ENCODE measurements around the gene HDLBP.

GRCh38 chr2:241199897-241200821 lies 115.3 kb downstream of the HDLBP start:
- TF ChIP-seq CTCF (conservative IDR thresholded peaks at IDR 0.05; ENCODE audit: low read depth, low read length) (no peak), EZH2 (IDR thresholded peaks at IDR 0.05; ENCODE audit: borderline replicate concordance, low read depth, low read length, poor library complexity, severe bottlenecking) (no peak)
